HG03342 (cell line): ENCODE measurements around the gene HOXD10.
A peak's percentile ranks its signal among the peaks of the same experiment; 100 is the strongest.

ENCODE experiments used
- ATAC-seq: cut with Tn5 transposase; IDR thresholded peaks from one replicate; pipeline ENCODE4 v1.9.1; 2021; ENCODE audit warnings: mild to moderate bottlenecking, moderate library complexity; ENCODE audit not compliant: unreplicated experiment

Gene HOXD10

DNA sequence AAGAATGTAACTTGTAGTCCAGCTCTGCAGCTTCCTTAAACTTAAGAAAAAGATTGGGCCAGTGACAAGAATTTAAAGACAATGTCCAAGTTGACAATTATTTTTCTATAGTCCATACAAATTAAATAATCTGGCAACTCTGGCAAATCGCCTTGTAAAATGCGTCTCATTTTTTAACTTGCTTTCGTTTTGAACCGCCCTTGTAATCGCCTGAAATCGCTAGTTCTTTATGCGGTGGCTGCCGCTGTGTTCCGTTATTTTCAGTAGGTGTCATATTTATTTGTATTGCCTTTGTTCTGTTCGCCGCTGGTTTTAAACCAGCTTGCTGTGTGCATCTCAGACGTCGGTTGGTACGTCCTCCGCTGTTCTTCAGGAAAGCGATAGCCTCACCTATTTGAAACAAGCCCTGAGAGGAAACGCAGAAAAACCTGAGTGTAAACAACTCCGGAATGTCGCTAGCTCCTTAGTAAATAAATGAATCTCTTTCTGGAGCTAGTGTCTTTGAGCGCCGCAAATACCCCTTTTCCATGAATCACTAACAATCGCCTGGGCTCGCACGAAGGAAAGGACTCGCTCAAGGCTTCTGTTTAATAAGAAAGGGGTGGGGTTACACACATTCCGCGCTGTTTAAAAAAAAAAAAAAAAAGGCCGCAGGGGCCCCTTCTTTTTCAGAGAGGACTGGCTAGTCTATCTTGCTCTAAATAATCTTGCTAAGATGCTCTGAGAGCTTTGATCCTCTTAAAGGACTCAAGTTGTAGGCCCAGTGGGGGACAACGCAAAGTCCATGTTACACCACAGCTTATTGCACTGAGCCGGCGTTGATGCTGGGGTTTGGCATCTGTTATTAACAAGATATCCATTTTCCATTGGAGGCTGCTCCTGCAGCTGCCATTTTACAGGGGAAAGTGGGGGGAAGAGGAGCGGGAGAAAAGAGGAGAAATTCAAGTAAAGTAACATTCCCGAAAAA lies 15.9 kb downstream of the HOXD10 start:
- no peak for ATAC-seq

DNA sequence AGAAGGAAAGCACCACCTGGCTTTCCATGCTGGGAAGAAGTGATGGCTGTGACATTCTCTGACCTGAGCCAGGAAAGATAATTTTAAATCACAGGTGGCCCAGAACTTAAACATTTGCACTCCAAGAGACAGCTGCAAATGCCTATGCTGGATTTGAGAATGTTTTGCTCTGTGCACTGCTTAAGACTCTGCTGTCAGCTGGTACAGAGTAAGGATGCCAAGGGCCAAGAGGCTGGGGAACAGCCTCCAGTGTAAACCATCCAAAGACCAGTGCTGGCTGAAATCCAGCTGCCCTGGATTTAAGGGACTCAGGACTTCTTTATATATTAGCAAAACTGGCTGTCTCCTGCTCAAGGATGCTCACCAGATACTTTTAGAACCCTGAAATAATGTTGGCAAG lies 16.8 kb downstream of the HOXD10 start:
- no peak for ATAC-seq

DNA sequence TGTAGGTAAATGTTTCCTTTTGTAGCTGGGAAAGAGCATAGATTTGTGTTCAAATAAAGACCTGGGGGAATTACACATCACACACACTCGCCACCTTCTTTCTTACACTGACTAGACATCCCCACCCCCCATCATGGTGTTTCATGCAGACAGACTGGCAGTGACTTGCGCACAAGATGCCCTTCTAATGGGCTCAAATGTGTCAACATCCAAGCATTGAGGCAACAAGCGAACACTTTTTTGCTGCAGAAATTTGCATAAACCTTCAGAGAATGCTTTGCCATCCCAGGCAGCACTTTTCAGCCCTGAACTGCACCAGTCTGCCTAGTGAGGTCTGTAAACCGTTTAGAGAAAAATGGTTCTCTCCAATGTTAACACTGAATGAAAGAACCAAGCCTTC lies 17.5 kb downstream of the HOXD10 start:
- no peak for ATAC-seq

DNA sequence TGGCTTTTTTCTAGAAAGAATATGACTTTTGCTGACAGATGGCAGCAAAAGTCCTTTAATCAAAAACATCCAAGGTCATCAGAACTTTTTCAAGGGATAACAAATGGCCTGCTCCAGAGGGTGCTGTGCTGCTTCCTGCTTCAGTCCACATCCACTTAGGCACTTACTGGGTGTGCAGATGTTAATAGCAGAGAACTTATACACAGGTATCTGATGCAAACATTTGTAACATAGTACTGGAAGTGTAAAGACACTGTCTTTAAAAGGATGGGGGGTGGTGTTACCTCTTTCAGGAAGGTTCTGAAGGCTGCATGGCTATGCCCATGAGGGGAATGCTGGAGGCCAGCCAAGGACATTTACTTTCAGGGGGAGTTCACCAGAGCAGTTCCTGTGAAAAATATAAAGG lies 18.5 kb downstream of the HOXD10 start:
- ATAC-seq, result no peak

DNA sequence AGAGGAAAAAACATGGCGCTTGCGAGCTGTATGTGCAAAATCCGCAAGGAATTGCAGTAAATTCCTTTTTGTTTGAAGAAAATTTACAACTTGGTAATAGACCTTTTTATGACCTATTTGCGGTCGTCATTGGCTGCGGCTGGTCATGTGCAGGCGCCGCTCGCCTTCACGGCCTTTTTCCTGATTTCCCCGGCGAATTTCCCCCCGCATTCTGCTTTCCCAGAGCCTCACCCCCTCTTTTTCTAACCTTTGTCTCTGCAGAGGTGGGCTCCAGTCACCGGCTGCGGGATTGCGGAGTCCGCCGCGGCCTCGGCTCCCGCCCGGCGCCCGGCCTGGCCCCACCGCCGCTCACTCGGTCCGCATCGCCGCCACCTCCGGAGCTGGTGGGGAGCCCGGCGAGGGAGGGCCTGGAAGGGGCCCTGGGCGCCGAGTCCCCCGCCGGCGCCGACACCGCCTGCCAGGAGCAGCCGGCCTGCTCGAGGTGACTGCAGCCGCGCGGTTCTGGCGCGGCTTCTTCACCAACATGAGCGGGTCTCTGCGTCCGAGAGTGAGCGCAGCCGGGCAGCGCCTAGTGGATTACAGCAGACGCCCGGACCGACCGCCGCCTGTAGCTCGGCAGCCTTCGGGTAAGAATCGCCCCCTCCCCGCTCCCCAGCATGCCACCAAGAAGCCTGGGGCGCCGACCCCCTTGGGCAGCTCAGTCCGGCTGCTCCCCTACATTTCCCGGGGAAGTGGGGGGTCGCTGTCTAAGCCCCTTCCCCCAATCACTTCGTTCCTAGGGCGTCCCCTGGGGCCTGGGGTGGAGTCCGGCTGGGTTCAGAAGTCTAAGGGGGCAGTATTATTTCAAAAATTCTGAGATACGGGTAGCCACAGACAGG lies 20.0 kb downstream of the HOXD10 start:
- no peak for ATAC-seq

GRCh38 chr2:176137252-176137580 lies 20.6 kb downstream of the HOXD10 start:
- ATAC-seq, result no peak

DNA sequence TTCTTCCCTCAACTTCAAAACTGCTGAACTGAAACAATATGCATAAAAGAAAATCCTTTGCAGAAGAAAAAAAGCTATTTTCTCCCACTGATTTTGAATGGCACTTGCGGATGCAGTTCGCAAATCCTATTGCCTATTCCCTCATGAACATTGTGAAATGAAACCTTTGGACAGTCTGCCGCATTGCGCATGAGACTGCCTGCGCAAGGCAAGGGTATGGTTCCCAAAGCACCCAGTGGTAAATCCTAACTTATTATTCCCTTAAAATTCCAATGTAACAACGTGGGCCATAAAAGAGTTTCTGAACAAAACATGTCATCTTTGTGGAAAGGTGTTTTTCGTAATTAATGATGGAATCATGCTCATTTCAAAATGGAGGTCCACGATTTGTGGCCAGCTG lies 21.3 kb downstream of the HOXD10 start:
- no peak for ATAC-seq

GRCh38 chr2:176138526-176138922 lies 21.9 kb downstream of the HOXD10 start:
- ATAC-seq, result no peak

DNA sequence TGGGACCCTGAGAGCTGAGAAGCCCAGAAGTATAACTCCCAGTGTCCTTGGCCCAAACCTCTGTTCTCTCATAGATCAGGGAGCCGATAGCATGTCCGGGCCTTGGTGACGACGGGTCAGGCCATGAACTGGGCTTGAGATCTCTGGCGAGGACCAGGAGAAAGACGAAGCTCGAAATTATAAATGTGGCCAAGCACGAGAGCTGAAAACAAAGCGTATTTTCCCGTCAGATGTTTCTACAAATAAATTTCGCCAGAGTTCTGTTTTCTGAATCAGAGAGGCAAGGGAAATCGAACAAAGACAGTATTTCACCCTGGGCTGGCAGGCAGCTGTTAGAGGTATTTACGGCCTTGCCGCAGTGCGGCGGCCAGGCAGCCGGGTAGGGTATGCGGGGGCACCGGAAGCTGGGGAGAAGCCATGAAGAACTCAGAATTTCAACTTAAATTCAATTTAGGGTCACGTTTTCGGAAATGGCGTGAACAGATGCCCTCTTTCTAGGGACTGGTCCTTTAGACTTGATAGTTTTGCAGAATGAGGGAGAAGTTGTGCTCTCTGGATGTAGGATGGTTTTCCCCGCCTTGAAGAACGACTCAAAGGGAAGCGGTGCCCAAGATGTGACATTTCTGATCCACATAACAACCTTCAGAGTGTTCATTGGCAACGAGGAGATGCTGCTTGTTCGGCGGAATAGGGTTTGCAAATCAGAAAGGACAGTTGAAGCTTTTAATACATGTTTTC lies 22.5 kb downstream of the HOXD10 start:
- ATAC-seq, result no peak

- no peak for ATAC-seq
These were observed 23.3 kb downstream of the HOXD10 start for GRCh38 chr2:176139661-176140512.

GRCh38 chr2:176140513-176141317 lies 24.1 kb downstream of the HOXD10 start:
- ATAC-seq, result peak; percentile 94

DNA sequence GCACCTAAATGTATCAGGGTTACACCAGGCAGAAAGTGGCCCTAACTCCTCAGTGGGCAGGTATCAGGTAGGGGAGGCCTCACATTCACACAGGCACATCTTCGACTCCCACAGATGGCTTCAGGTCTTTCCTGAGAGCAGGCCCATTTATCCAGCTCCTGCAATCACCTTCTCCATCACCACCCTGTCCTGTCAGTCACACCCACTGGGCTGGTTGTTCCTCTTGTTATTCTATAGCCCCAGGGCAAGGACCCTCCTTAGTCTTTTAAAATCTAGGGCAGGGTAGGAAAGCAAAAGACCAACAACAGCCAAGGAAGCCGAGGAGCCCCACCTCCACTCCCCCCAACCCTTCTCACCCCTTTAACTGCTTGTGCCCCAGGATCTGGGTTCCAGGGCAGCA lies 25.7 kb downstream of the HOXD10 start:
- ATAC-seq, result no peak

DNA sequence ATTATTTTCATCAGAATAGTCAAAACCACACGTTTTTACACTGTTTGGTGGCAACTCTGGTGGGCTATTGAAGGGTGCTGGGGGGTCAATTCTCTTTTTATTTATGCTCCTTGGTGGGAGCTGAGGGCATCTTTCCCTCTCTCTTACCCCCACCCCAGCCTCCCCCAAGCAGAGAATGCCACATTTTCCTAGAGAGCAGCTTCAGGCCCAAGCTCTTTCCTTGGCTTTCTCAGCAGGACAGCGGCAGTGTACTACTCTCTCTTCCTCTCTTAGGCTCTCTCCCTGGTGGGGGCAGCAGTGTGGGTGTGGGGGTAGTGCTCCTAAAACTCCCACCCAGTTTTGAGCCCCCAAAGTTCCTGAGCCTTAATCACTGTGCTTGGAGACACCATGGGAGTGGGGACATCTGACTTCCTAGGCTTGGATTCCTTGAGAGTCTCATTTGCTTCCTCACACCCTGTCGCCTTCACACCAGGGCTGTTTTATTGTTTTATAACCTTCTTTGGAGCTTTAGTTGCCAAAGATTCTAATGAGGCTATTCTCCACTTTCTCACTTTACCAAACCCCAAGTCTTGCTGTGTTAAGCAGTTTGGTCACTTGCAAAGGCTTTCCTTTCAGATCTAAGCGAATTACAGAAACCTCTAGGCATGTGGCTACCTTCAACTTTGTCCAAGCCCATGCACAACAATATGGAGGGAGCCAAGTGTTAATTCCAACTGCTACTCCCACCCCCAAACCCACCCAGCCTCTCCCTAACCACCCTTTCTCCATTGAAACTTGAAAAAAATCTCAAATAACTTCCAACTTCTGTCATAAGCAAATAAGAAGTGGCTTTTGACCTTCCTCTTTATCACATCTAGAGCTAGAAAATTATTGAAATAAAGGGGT lies 28.7 kb downstream of the HOXD10 start:
- ATAC-seq, result no peak

DNA sequence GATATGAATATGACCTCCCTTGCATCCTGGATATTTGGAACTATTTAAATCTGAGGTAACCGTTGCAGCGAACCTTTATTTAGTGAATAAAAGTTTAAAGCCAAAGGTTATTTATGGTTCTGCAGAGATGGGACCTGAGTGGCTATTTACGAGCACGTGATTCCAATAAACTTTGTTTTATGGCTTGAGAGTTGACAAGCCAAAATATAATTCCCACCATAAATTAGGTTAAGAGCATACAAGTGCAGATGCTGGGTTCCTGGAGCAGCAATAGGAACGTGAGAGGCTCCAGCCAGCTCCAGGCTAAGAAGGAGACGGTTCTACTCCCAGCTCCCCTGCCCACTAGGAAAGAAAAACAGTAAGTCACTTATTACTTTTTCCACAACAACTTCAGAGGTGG lies 29.5 kb downstream of the HOXD10 start:
- ATAC-seq, result no peak

DNA sequence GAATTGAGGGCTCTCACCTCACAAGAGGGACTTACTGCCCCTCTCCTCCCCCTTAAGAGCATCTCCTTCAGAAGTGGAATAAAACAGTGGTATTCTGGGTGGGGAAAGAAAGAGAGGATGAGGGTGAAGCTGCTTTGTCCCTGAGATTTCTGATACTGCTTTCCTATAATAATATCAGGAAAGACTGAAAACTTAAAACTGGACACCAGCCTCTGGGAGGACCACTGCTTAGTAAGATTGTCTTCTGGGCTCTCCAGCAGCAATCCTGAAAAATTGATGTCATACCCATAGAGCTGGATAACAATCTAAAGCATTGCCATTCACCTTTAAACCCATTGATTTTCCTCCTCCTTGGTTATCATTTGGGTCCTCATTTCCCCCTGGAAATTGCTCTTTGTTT lies 30.1 kb downstream of the HOXD10 start:
- no peak for ATAC-seq

DNA sequence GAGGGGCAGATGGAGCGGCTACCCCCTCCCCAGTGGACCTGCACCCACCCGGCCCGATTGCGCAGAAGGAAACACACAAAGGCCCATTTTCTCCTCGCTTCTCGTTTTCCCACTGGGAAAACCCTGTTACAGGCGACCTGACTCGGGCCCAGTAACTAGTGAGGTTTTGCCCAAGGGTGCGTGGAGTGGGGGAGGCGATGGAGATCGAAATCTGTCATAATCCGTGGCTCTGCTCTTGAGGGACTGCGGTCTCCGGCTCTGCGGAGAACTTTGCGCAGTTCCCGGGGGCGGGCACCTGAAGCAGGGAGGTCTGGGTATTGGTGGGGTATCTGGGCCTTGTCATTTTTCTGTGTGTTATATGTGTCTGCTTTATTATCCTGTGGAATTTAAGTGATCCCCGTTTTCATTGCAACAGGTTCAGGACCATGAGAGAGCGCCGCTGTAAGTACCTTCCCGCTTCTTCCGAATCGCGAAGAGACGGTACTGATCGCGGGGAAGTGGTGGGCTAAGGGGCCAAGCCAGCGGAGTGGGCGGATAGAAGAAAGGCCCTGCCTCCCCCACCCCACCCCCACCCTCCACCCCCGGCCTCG lies 30.7 kb downstream of the HOXD10 start:
- no peak for ATAC-seq

- ATAC-seq, result no peak
These were observed 31.4 kb downstream of the HOXD10 start for GRCh38 chr2:176147800-176148496.
